ENCODE measurements around the gene OCEL1. TPM values are rescaled to one million over a fixed set of nuclear protein-coding genes. Genes with fewer than 3 reads are reported as not detected.
A peak's percentile ranks its signal among the peaks of the same experiment; 100 is the strongest.

OCEL1 gene
- total and polyA plus RNA-seq, 2 donors (not counting 1 experiment from before 2014, with no cell fraction given) = 28.5 to 30.5 TPM

- WGBS (ENCODE audit: insufficient coverage) = over 99% methylated on average over 23 of the region's 23 CpGs
- H3K27ac Mint-ChIP-seq = no peak overlapping the region
- H3K27me3 Mint-ChIP-seq = no peaks in the 10 kb centered on the region
- ChIA-PET CTCF (no interaction called here), POLR2A (no interaction called here)
- Histone ChIP-seq H3K4me3 (ENCODE audit: control extremely low read depth in 1 of 5, extremely low read depth in 1 of 5, insufficient read depth in 1 of 5, low read depth in 2 of 5, low read length in 4 of 5) (no peak overlapping the region), H3K79me2 (ENCODE audit: control insufficient read depth, insufficient read depth, low read length) (peaks cover 3% of the 10 kb centered on the region), H3K4me2 (replicated peaks; ENCODE audit: low read depth, low read length, poor library complexity, severe bottlenecking) (no peak overlapping the region), H3K4me1 (ENCODE audit: control insufficient read depth in 2 of 2, insufficient read depth in 2 of 2, low read length in 2 of 2) (no peaks in the 10 kb centered on the region), H3K9ac (ENCODE audit: low read length) (no peak overlapping the region), H3K27ac (ENCODE audit: low read length in 2 of 2) (no peak overlapping the region), H4K20me1 (ENCODE audit: control insufficient read depth, insufficient read depth, low read length, poor library complexity, severe bottlenecking) (no peaks in the 10 kb centered on the region), H3K9me3 (ENCODE audit: control extremely low read depth in 1 of 3, control insufficient read depth in 2 of 3, insufficient read depth in 1 of 3, low read length in 2 of 3) (no peaks in the 10 kb centered on the region), H3K36me3 (replicated peaks in 1 of 2; ENCODE audit: control extremely low read depth in 1 of 2, control insufficient read depth in 1 of 2, extremely low read depth in 1 of 2, insufficient read depth in 2 of 2, low read length in 1 of 2) (peaks cover 2 to 69% of the 10 kb centered on the region in 2 experiments), H3K27me3 (replicated peaks in 1 of 4; ENCODE audit: control extremely low read depth in 1 of 4, control insufficient read depth in 3 of 4, insufficient read depth in 4 of 4, low read length in 3 of 4) (no peaks in the 10 kb centered on the region), H2AFZ (ENCODE audit: insufficient read depth, low read depth, low read length, poor library complexity, severe bottlenecking) (no peak overlapping the region)
- ATAC-seq (ENCODE audit: low read depth) = no peak
- TF ChIP-seq EZH2 (IDR thresholded peaks at IDR 0.05; ENCODE audit: borderline replicate concordance, insufficient read depth, low read depth, low read length, poor library complexity, severe bottlenecking) = no peak
- intact Hi-C loops (cut with micrococcal nuclease) = no loop called here
- no peaks in the 10 kb centered on the region for H3K9me3 Mint-ChIP-seq (ENCODE audit: insufficient read depth)
- DNase-seq = no peak
- H3K4me1 Mint-ChIP-seq = peaks cover 7% of the 10 kb centered on the region
- no peak overlapping the region for H3K4me3 Mint-ChIP-seq
Observed at GRCh38 chr19:17195106-17195505, 30.9 kb upstream of the OCEL1 start.

DNA sequence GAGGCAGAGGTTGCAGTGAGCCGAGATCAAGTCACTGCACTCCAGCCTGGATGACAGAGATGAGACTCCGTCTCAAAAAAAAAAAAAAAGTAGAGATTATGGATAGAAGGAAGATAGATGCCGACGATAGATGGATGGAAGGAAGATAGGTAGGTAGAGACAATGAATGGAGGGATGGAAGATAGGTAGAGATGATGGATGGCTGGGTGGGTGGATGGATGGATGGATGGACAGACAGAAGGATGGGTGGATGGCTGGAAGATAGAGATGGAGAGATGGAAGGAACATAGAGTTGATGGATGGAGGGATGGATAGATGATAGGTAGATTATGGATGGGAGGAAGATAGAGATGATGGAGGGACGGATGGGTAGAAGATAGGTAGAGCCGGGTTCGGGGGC, 29.4 kb upstream of the OCEL1 start:
- H4K20me1 ChIP-seq (ENCODE audit: control insufficient read depth, insufficient read depth, low read length, poor library complexity, severe bottlenecking) = no peaks in the 10 kb centered on the region
- no peaks in the 10 kb centered on the region for H3K4me1 Mint-ChIP-seq
- no peak for TF ChIP-seq CTCF (IDR thresholded peaks at IDR 0.05)
- H3K9ac ChIP-seq (ENCODE audit: low read length) = no peak overlapping the region
- peak overlapping the region; percentile 33 for H3K27ac Mint-ChIP-seq
- ATAC-seq (ENCODE audit: low read depth) (no peak), DNase-seq (no peak)
- H3K4me3 ChIP-seq (ENCODE audit: control extremely low read depth in 1 of 5, extremely low read depth in 1 of 5, insufficient read depth in 1 of 5, low read depth in 2 of 5, low read length in 4 of 5) = no peak overlapping the region
- H3K79me2 ChIP-seq (ENCODE audit: control insufficient read depth, insufficient read depth, low read length) = peaks cover 3% of the 10 kb centered on the region
- no peaks in the 10 kb centered on the region for H3K9me3 Mint-ChIP-seq (ENCODE audit: insufficient read depth)
- H3K36me3 ChIP-seq (replicated peaks in 1 of 2; ENCODE audit: control extremely low read depth in 1 of 2, control insufficient read depth in 1 of 2, extremely low read depth in 1 of 2, insufficient read depth in 2 of 2, low read length in 1 of 2) = peaks cover 2 to 72% of the 10 kb centered on the region in 2 experiments
- POLR2A ChIA-PET = interaction anchor here (0.8 kb wide), 1 partner anchor 13 kb away, joined by 3 read pairs; no protein-coding TSS in a partner anchor
- CTCF ChIA-PET = no interaction called here
- no peaks in the 10 kb centered on the region for H3K9me3 ChIP-seq (ENCODE audit: control extremely low read depth in 1 of 3, control insufficient read depth in 2 of 3, insufficient read depth in 1 of 3, low read length in 2 of 3)
- 92% methylated on average over 5 of the region's 7 CpGs for WGBS (ENCODE audit: insufficient coverage)
- H3K4me3 Mint-ChIP-seq = no peak overlapping the region
- H3K27ac ChIP-seq (ENCODE audit: low read length in 2 of 2) = no peak overlapping the region
- H3K27me3 ChIP-seq (replicated peaks in 1 of 4; ENCODE audit: control extremely low read depth in 1 of 4, control insufficient read depth in 3 of 4, insufficient read depth in 4 of 4, low read length in 3 of 4) = no peaks in the 10 kb centered on the region
- intact Hi-C loops (cut with micrococcal nuclease) = no loop called here
- H2AFZ ChIP-seq (ENCODE audit: insufficient read depth, low read depth, low read length, poor library complexity, severe bottlenecking) = no peak overlapping the region
- no peak overlapping the region for H3K4me2 ChIP-seq (replicated peaks; ENCODE audit: low read depth, low read length, poor library complexity, severe bottlenecking)
- H3K4me1 ChIP-seq (ENCODE audit: control insufficient read depth in 2 of 2, insufficient read depth in 2 of 2, low read length in 2 of 2) = no peaks in the 10 kb centered on the region
- H3K27me3 Mint-ChIP-seq = no peaks in the 10 kb centered on the region

Data from B cell (primary cell).